ENCODE measurements around the gene ITPRIPL2.

- no peak for TF ChIP-seq CTCF (conservative IDR thresholded peaks at IDR 0.05; ENCODE audit: low read length)
- TF ChIP-seq EZH2phosphoT487 (IDR thresholded peaks at IDR 0.05; ENCODE audit: borderline replicate concordance, low read depth, low read length) = no peak
Observed at GRCh38 chr16:19084879-19085278, 28.9 kb upstream of the ITPRIPL2 start.

All from OCI-LY7 (cell line).